K562 (cell line): ENCODE results near the gene SLAMF6.

Experiments used
- RB1 ChIP-seq: fragments of 450-650 bp; IDR thresholded peaks from 2 replicates; pipeline ENCODE4 v1.6.1; 2017; ENCODE audit warnings: low read depth, mild to moderate bottlenecking
- SIRT6 ChIP-seq: IDR thresholded peaks from one replicate; pipeline ENCODE4 v1.6.1; 2012; ENCODE audit warnings: low read depth, mild to moderate bottlenecking, control low read depth, inconsistent platforms, low read length, moderate library complexity
- ZNF512 ChIP-seq: IDR thresholded peaks from 2 replicates; pipeline ENCODE4 v1.6.1; 2016; ENCODE audit warnings: missing genetic modification characterization, missing compliant biosample characterization

GRCh38 chr1:160438317-160438918, 84.6 kb downstream of the SLAMF6 start:
- TF ChIP-seq RB1 (no peak), SIRT6 (no peak), ZNF512 (tag) (no peak)
